Activated T-helper 2 cell treated with anti-CD3 and anti-CD28 coated beads, Interferon-gamma antibody, Interleukin-2, Interleukin-4, amounts not matched to agents 10 μg/mL and 5 μg/mL and 100 μg/mL, durations not matched to agents 14 hours and 24 hours and 36 hours (primary cell): Measurements from ENCODE around the gene PHLDB3. TPM values are rescaled to one million over a fixed set of nuclear protein-coding genes. Genes with fewer than 3 reads are reported as not detected.
"Not testable (repeated sequence)": the region's sequence is repeated elsewhere in the genome, so short reads cannot be mapped to it uniquely, and the experiment has no call there.

Experiments used
- DNase-seq: peaks from one replicate; pipeline ENCODE4 v3.0.0; 2021; ENCODE audit warnings: low spot score
- H3K27ac Mint-ChIP-seq: one replicate; pipeline ENCODE4 v1.8.0; 2021; ENCODE audit warnings: mixed read lengths
- H3K27me3 Mint-ChIP-seq: one replicate; pipeline ENCODE4 v1.8.0; 2021; ENCODE audit warnings: low read depth, mixed read lengths
- H3K36me3 Mint-ChIP-seq: one replicate; pipeline ENCODE4 v1.8.0; 2021; ENCODE audit warnings: low read depth, mixed read lengths
- H3K4me1 Mint-ChIP-seq: one replicate; pipeline ENCODE4 v1.8.0; 2021; ENCODE audit warnings: low read depth, mixed read lengths
- H3K4me3 Mint-ChIP-seq: one replicate; pipeline ENCODE4 v1.8.0; 2021; ENCODE audit warnings: low read depth, mild to moderate bottlenecking, moderate library complexity, mixed read lengths
- H3K9me3 Mint-ChIP-seq: one replicate; pipeline ENCODE4 v1.8.0; 2021; ENCODE audit warnings: mixed read lengths
- intact Hi-C: fragments of 100-400 bp; cut with micrococcal nuclease; formaldehyde crosslinking; loops from one replicate; pipeline ENCODE4 v1.15.1; 2023
- total RNA-seq: library from RNA; stranded (reverse); gene quantifications from 2 replicates; pipeline ENCODE4 v1.2.3, GENCODE V29; 2022

The PHLDB3 gene
- total RNA-seq, 1 donor from 2014 or later, result 25.3 TPM

DNA sequence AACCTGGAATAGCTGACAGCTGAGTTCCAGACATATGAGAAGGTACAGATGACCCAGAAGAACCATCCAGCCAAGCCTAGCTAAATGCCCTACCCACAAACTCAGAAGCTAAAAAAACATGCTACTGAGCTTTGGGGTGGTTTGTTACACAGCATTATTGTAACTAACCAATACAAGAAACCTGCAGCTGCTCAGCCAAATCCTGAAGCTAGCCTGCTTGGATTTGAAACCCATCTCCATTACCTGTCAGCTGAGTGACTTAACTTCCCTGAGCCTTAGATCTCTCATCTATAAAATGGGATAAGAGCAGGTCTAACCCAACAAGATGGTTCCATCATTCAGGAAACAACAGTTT, 64.9 kb downstream of the PHLDB3 start:
- H3K9me3 Mint-ChIP-seq, result no peaks in the 10 kb centered on the region
- H3K4me3 Mint-ChIP-seq, result no peak overlapping the region
- intact Hi-C loops, result loop anchor here (10.0 kb wide), 1 partner anchor 345 kb away; the partner anchor contains the start of gene KCNN4
- no peak overlapping the region for H3K27ac Mint-ChIP-seq
- no peak for DNase-seq
- H3K27me3 Mint-ChIP-seq, result no peaks in the 10 kb centered on the region
- peaks cover 23% of the 10 kb centered on the region for H3K4me1 Mint-ChIP-seq
- no peaks in the 10 kb centered on the region for H3K36me3 Mint-ChIP-seq

- H3K27ac Mint-ChIP-seq, result no peak overlapping the region
- DNase-seq, result peak; percentile 41
- H3K27me3 Mint-ChIP-seq, result no peaks in the 10 kb centered on the region
- intact Hi-C loops, result no loop called here
- H3K4me1 Mint-ChIP-seq, result peaks cover 23% of the 10 kb centered on the region
- H3K9me3 Mint-ChIP-seq, result no peaks in the 10 kb centered on the region
- no peaks in the 10 kb centered on the region for H3K36me3 Mint-ChIP-seq
- H3K4me3 Mint-ChIP-seq, result no peak overlapping the region
Observed at GRCh38 chr19:43439032-43439708, 65.4 kb downstream of the PHLDB3 start.

GRCh38 chr19:43438291-43439031, 66.1 kb downstream of the PHLDB3 start:
- H3K27me3 Mint-ChIP-seq, result no peaks in the 10 kb centered on the region
- no peak for DNase-seq
- no peak overlapping the region for H3K27ac Mint-ChIP-seq
- peaks cover 22% of the 10 kb centered on the region for H3K4me1 Mint-ChIP-seq
- no peaks in the 10 kb centered on the region for H3K9me3 Mint-ChIP-seq
- intact Hi-C loops, result no loop called here
- H3K36me3 Mint-ChIP-seq, result no peaks in the 10 kb centered on the region
- H3K4me3 Mint-ChIP-seq, result no peak overlapping the region

- Mint-ChIP-seq H3K27ac (no peak overlapping the region), H3K9me3 (no peaks in the 10 kb centered on the region), H3K27me3 (no peaks in the 10 kb centered on the region), H3K4me3 (no peak overlapping the region), H3K4me1 (peaks cover 25% of the 10 kb centered on the region), H3K36me3 (no peaks in the 10 kb centered on the region)
- intact Hi-C loops, result no loop called here
- no peak for DNase-seq
Observed at GRCh38 chr19:43437712-43438111, 66.8 kb downstream of the PHLDB3 start.

GRCh38 chr19:43437284-43437683, 67.3 kb downstream of the PHLDB3 start:
- peaks cover 26% of the 10 kb centered on the region for H3K4me1 Mint-ChIP-seq
- H3K4me3 Mint-ChIP-seq, intact Hi-C loops, H3K27me3 Mint-ChIP-seq, H3K9me3 Mint-ChIP-seq, DNase-seq, H3K36me3 Mint-ChIP-seq, H3K27ac Mint-ChIP-seq: not testable (repeated sequence)

GRCh38 chr19:43435775-43436174, 68.8 kb downstream of the PHLDB3 start:
- Mint-ChIP-seq H3K9me3 (no peaks in the 10 kb centered on the region), H3K27me3 (no peaks in the 10 kb centered on the region), H3K36me3 (no peaks in the 10 kb centered on the region), H3K4me1 (peaks cover 28% of the 10 kb centered on the region), H3K27ac (no peak overlapping the region), H3K4me3 (no peak overlapping the region)
- DNase-seq, result no peak
- intact Hi-C loops, result no loop called here

GRCh38 chr19:43433689-43434088, 70.9 kb downstream of the PHLDB3 start:
- no peaks in the 10 kb centered on the region for H3K27me3 Mint-ChIP-seq
- peaks cover 27% of the 10 kb centered on the region for H3K4me1 Mint-ChIP-seq
- no peak for DNase-seq
- no peaks in the 10 kb centered on the region for H3K36me3 Mint-ChIP-seq
- no peaks in the 10 kb centered on the region for H3K9me3 Mint-ChIP-seq
- H3K4me3 Mint-ChIP-seq, result no peak overlapping the region
- no peak overlapping the region for H3K27ac Mint-ChIP-seq
- intact Hi-C loops, result loop anchor here (2.0 kb wide), 1 partner anchor 85 kb away; no protein-coding TSS in a partner anchor

GRCh38 chr19:43433358-43433673, 71.2 kb downstream of the PHLDB3 start:
- H3K4me1 Mint-ChIP-seq, result peaks cover 24% of the 10 kb centered on the region
- intact Hi-C loops, result loop anchor here (2.0 kb wide), 1 partner anchor 85 kb away; no protein-coding TSS in a partner anchor

GRCh38 chr19:43430976-43431375, 73.6 kb downstream of the PHLDB3 start:
- Mint-ChIP-seq H3K27ac (no peak overlapping the region), H3K27me3 (peaks cover 3% of the 10 kb centered on the region), H3K4me1 (peaks cover 14% of the 10 kb centered on the region), H3K36me3 (no peaks in the 10 kb centered on the region), H3K9me3 (no peaks in the 10 kb centered on the region), H3K4me3 (no peak overlapping the region)
- no peak for DNase-seq
- intact Hi-C loops, result no loop called here

More at GRCh38 chr19:43433358-43433673, 71.2 kb downstream of the PHLDB3 start:
- H3K27me3 Mint-ChIP-seq, result no peaks in the 10 kb centered on the region
- no peak overlapping the region for H3K27ac Mint-ChIP-seq
- no peaks in the 10 kb centered on the region for H3K9me3 Mint-ChIP-seq
- H3K4me3 Mint-ChIP-seq, result no peak overlapping the region
- DNase-seq, result no peak
- no peaks in the 10 kb centered on the region for H3K36me3 Mint-ChIP-seq

DNA sequence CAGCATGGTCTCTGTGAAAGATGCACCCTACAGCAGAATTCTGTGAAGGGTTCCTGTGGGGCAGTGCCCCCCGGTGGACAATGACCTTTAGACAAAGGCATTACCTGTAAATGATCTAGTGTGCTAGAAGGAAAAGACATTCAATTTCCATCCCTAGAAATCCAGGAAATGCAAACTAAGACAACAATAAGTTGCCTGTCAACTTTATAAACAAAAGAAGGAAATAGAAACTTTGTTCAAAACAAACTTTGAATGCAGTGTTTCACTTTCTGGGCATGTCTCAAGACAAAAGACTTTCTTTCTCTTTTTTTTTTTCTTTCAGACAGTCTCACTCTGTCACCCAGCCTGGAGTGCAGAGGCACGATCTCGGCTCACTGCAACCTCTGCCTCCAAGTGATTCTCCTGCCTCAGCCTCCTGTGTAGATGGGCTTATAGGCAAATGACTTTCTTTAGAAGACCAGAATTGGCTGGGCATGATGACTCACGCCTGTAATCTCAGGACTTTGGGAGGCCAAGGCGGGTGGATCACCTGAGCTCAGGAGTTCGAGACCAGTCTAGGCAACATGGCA, 74.3 kb downstream of the PHLDB3 start:
- Mint-ChIP-seq H3K4me1 (peaks cover 14% of the 10 kb centered on the region), H3K27me3 (peaks cover 3% of the 10 kb centered on the region), H3K4me3 (no peak overlapping the region), H3K36me3 (no peaks in the 10 kb centered on the region), H3K27ac (peak overlapping the region; percentile 28), H3K9me3 (no peaks in the 10 kb centered on the region)
- intact Hi-C loops, result no loop called here
- no peak for DNase-seq

GRCh38 chr19:43429395-43429794, 75.2 kb downstream of the PHLDB3 start:
- no peak overlapping the region for H3K27ac Mint-ChIP-seq
- no peaks in the 10 kb centered on the region for H3K9me3 Mint-ChIP-seq
- peaks cover 14% of the 10 kb centered on the region for H3K4me1 Mint-ChIP-seq
- H3K4me3 Mint-ChIP-seq, result no peak overlapping the region
- no peaks in the 10 kb centered on the region for H3K36me3 Mint-ChIP-seq
- intact Hi-C loops, result no loop called here
- DNase-seq, result no peak
- H3K27me3 Mint-ChIP-seq, result peaks cover 3% of the 10 kb centered on the region

- intact Hi-C loops, result no loop called here
- H3K27me3 Mint-ChIP-seq, result peaks cover 4% of the 10 kb centered on the region
- no peak overlapping the region for H3K27ac Mint-ChIP-seq
- no peak overlapping the region for H3K4me3 Mint-ChIP-seq
- DNase-seq, result no peak
- no peaks in the 10 kb centered on the region for H3K36me3 Mint-ChIP-seq
- H3K9me3 Mint-ChIP-seq, result no peaks in the 10 kb centered on the region
- peaks cover 7% of the 10 kb centered on the region for H3K4me1 Mint-ChIP-seq
Observed at GRCh38 chr19:43425567-43426392, 78.8 kb downstream of the PHLDB3 start.
